ENCODE measurements around the gene PLCB3.

PLCB3 gene

GRCh38 chr11:64229090-64229743 is 22.1 kb upstream of the PLCB3 start:
- no peak for DNase-seq
- no peak overlapping the region; the same call in none of the 2 replicates for H3K27ac ChIP-seq

GRCh38 chr11:64229744-64230170 is 21.6 kb upstream of the PLCB3 start:
- TF ChIP-seq, protein P1, sequence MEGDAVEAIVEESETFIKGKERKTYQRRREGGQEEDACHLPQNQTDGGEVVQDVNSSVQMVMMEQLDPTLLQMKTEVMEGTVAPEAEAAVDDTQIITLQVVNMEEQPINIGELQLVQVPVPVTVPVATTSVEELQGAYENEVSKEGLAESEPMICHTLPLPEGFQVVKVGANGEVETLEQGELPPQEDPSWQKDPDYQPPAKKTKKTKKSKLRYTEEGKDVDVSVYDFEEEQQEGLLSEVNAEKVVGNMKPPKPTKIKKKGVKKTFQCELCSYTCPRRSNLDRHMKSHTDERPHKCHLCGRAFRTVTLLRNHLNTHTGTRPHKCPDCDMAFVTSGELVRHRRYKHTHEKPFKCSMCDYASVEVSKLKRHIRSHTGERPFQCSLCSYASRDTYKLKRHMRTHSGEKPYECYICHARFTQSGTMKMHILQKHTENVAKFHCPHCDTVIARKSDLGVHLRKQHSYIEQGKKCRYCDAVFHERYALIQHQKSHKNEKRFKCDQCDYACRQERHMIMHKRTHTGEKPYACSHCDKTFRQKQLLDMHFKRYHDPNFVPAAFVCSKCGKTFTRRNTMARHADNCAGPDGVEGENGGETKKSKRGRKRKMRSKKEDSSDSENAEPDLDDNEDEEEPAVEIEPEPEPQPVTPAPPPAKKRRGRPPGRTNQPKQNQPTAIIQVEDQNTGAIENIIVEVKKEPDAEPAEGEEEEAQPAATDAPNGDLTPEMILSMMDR (IDR thresholded peaks at IDR 0.05; ENCODE audit: low read depth, low read length), result no peak
- Histone ChIP-seq H3K9me3 (ENCODE audit: severe bottlenecking) (no peaks in the 10 kb centered on the region), H3K27ac (peak overlapping the region; percentile 75), H3K36me3 (no peaks in the 10 kb centered on the region), H3K4me3 (ENCODE audit: low read depth, low read length) (peak overlapping the region; percentile 72), H3K27me3 (ENCODE audit: insufficient read depth, low read depth, severe bottlenecking) (no peaks in the 10 kb centered on the region)
- DNase-seq, result no peak

More at GRCh38 chr11:64229090-64229743, 22.1 kb upstream of the PLCB3 start:
- Histone ChIP-seq H3K9me3 (ENCODE audit: severe bottlenecking) (no peaks in the 10 kb centered on the region), H3K27me3 (ENCODE audit: insufficient read depth, low read depth, severe bottlenecking) (no peaks in the 10 kb centered on the region), H3K36me3 (no peaks in the 10 kb centered on the region), H3K4me3 (ENCODE audit: low read depth, low read length) (no peak overlapping the region)
- TF ChIP-seq, protein P1 (IDR thresholded peaks at IDR 0.05; ENCODE audit: low read depth, low read length), result no peak

DNA sequence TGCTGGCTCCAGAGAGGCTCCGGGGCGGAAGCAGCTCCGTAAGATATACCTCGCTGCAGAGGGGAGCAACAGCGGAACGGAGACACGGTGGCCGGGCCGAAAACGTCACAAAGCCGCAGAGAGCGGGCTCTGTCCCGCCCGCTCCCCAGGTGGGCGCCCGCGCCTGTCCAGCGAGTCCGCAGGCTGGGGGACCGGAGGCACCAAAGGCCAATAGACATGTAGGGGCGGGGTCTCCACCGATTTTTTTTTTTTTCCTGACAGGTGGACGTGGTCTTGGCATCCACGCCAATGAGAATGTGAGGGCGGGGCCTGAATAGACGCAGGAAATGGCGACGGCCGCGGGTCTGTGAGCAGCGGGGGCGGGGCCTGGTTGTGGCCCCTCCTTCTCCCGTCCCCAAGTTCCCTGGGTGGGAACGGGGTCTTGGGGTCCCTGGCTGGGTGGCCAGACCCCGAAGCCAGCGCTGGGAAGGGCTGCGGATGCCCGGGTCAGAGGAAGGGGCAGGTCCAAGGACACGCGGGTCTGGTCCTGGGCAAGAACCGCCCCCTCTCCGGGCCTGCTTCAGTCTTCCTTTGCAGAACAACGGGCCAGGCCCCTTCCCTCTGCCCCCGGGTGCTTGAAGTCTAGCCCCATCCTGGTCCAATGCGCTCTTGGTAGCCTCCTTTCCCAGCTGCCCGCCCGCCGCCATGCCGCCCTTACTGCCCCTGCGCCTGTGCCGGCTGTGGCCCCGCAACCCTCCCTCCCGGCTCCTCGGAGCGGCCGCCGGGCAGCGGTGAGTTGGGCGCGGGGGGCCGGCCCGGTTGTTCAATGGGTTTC is 21.0 kb upstream of the PLCB3 start, which contains the start of gene DNAJC4:
Gene DNAJC4 (plus strand): TSS at position 378 of the 814 bp plus-strand sequence. CDS start 307 bp downstream, at position 685.
- peak within 1 kb of the TSS; percentile 72 for H3K4me3 ChIP-seq (ENCODE audit: low read depth, low read length)
- DNase-seq, result peak; percentile 96
- no peaks in the 10 kb centered on the region for H3K36me3 ChIP-seq
- H3K27ac ChIP-seq, result peak within 1 kb of the TSS; percentile 75
- no peaks in the 10 kb centered on the region for H3K9me3 ChIP-seq (ENCODE audit: severe bottlenecking)
- no peaks in the 10 kb centered on the region for H3K27me3 ChIP-seq (ENCODE audit: insufficient read depth, low read depth, severe bottlenecking)
- TF ChIP-seq, protein P1 (IDR thresholded peaks at IDR 0.05; ENCODE audit: low read depth, low read length), result no peak

DNA sequence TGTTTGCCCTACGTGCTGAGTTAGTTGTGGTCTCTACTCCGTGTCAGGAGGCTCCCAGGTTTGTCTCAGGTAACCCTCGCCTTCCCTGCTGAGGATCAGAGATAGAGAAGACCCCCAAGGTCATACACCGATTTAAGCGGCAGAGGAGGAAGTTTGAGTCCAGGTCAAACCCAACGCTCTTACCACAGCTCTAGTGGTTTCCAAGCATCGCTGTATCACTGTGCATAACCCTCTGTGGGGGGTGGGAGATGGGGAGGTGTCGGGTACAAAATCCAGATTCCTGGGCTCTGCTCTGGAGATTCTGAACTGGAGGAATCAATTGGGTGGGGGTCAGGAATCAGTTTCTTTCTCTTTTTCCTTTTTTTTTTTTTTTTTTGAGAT is 20.4 kb upstream of the PLCB3 start:
- TF ChIP-seq, protein P1 (IDR thresholded peaks at IDR 0.05; ENCODE audit: low read depth, low read length), result no peak
- Histone ChIP-seq H3K9me3 (ENCODE audit: severe bottlenecking) (no peaks in the 10 kb centered on the region), H3K27me3 (ENCODE audit: insufficient read depth, low read depth, severe bottlenecking) (no peaks in the 10 kb centered on the region), H3K4me3 (ENCODE audit: low read depth, low read length) (peak overlapping the region; percentile 72), H3K36me3 (peaks cover 2% of the 10 kb centered on the region), H3K27ac (peak overlapping the region; percentile 71)
- no peak for DNase-seq

DNA sequence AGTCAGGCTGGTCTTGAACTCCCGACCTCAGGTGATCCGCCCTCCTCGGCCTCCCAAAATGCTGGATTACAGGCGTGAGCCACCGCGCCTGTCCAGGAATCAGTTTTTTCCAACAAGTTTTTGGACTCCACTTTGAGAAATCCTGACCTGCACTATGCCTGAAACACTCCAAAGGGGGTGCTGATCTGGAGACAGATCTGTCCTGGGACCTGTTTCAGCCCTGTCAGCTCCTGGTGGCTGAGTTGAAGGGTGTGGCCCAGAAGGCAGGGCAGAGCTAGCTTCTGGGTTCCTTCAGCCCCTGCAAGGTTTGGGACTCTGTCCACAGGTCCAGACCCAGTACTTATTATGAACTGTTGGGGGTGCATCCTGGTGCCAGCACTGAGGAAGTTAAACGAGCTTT is 19.8 kb upstream of the PLCB3 start:
- Histone ChIP-seq H3K9me3 (ENCODE audit: severe bottlenecking) (no peaks in the 10 kb centered on the region), H3K27ac (no peak overlapping the region), H3K4me3 (ENCODE audit: low read depth, low read length) (no peak overlapping the region), H3K27me3 (ENCODE audit: insufficient read depth, low read depth, severe bottlenecking) (no peaks in the 10 kb centered on the region), H3K36me3 (peaks cover 5% of the 10 kb centered on the region)
- TF ChIP-seq, protein P1 (IDR thresholded peaks at IDR 0.05; ENCODE audit: low read depth, low read length), result no peak
- no peak for DNase-seq
